Karpas-422 (cell line): ENCODE results near the gene ARHGEF28. TPM values are rescaled to one million over a fixed set of nuclear protein-coding genes. Genes with fewer than 3 reads are reported as not detected.

Experiments
- DNase-seq: peaks from one replicate; pipeline ENCODE4 v3.0.0-alpha.2; 2015
- H2AFZ ChIP-seq: fragments of 200-600 bp; sonication (generic); 2 replicates; pipeline ENCODE4 v1.6.1; 2014; ENCODE audit warnings: antibody characterized with exemption, low read length, mixed read lengths
- H3K27ac ChIP-seq: fragments of 200-600 bp; sonication (generic); 2 replicates; pipeline ENCODE4 v1.5.1; 2014; ENCODE audit warnings: mild to moderate bottlenecking, low read length, moderate library complexity
- H3K27me3 ChIP-seq: fragments of 200-600 bp; sonication (generic); 2 replicates; pipeline ENCODE4 v1.6.1; 2014; ENCODE audit warnings: low read length, mixed read lengths
- H3K36me3 ChIP-seq: fragments of 200-600 bp; sonication (generic); 2 replicates; pipeline ENCODE4 v1.6.1; 2014; ENCODE audit warnings: low read length, mixed read lengths; ENCODE audit not compliant: insufficient read depth
- H3K4me1 ChIP-seq: fragments of 200-600 bp; sonication (generic); 2 replicates; pipeline ENCODE4 v1.6.1; 2014; ENCODE audit warnings: mild to moderate bottlenecking, low read length, mixed read lengths
- H3K4me2 ChIP-seq: fragments of 200-600 bp; sonication (generic); 2 replicates; pipeline ENCODE4 v1.6.1; 2014; ENCODE audit warnings: low read length, low read depth, mild to moderate bottlenecking; ENCODE audit not compliant: poor library complexity, severe bottlenecking
- H3K4me3 ChIP-seq: fragments of 200-600 bp; sonication (generic); 2 replicates; pipeline ENCODE4 v1.5.1; 2014; ENCODE audit warnings: mild to moderate bottlenecking, antibody characterized with exemption, low read length, mixed read lengths
- H3K79me2 ChIP-seq: fragments of 200-600 bp; sonication (generic); 2 replicates; pipeline ENCODE4 v1.6.1; 2014; ENCODE audit warnings: mild to moderate bottlenecking, low read length, mixed read lengths
- H3K9ac ChIP-seq: fragments of 200-600 bp; sonication (generic); 2 replicates; pipeline ENCODE4 v1.6.0; 2014; ENCODE audit warnings: low read length
- H3K9me2 ChIP-seq: fragments of 200-600 bp; sonication (generic), shearing (Covaris generic); replicated peaks from 2 replicates; pipeline ENCODE4 v1.6.0; 2014; ENCODE audit warnings: mild to moderate bottlenecking, low read length, moderate library complexity; ENCODE audit not compliant: insufficient read depth
- H3K9me3 ChIP-seq: fragments of 300-700, 200-600 bp; sonication (generic); 2 replicates; pipeline ENCODE4 v1.6.1; 2014; ENCODE audit warnings: low read length, mixed read lengths
- H4K20me1 ChIP-seq: fragments of 200-600 bp; sonication (generic); 2 replicates; pipeline ENCODE4 v1.6.1; 2014; ENCODE audit warnings: mild to moderate bottlenecking, antibody characterized with exemption, low read length, low read depth; ENCODE audit not compliant: insufficient read depth
- total RNA-seq: library from RNA; depleted of rRNA; stranded (reverse); fragments of >200 nt; shearing (Covaris generic); gene quantifications from 2 replicates; pipeline ENCODE4 v1.2.3, GENCODE V29; 2014; ENCODE audit warnings: low replicate concordance

ARHGEF28 gene
- total RNA-seq, 1 experiment from 2014 or later = not detected

GRCh38 chr5:73763300-73764032, 137.5 kb downstream of the ARHGEF28 start:
- Histone ChIP-seq H2AFZ (no peak overlapping the region), H4K20me1 (no peaks in the 10 kb centered on the region), H3K36me3 (no peaks in the 10 kb centered on the region), H3K4me1 (peaks cover 4% of the 10 kb centered on the region; the same call in 1 of the 2 replicates), H3K4me3 (no peak overlapping the region), H3K79me2 (no peaks in the 10 kb centered on the region), H3K9me3 (no peaks in the 10 kb centered on the region), H3K9me2 (no peaks in the 10 kb centered on the region), H3K9ac (no peak overlapping the region), H3K27ac (no peak overlapping the region), H3K4me2 (no peak overlapping the region), H3K27me3 (no peaks in the 10 kb centered on the region)
- DNase-seq = no peak

GRCh38 chr5:73764586-73764985, 138.6 kb downstream of the ARHGEF28 start:
- Histone ChIP-seq H4K20me1 (no peaks in the 10 kb centered on the region), H3K36me3 (no peaks in the 10 kb centered on the region), H3K4me3 (no peak overlapping the region), H3K27me3 (no peaks in the 10 kb centered on the region), H3K79me2 (no peaks in the 10 kb centered on the region), H3K4me2 (no peak overlapping the region), H3K9me3 (no peaks in the 10 kb centered on the region), H2AFZ (no peak overlapping the region), H3K9ac (no peak overlapping the region), H3K9me2 (no peaks in the 10 kb centered on the region), H3K27ac (no peak overlapping the region), H3K4me1 (peaks cover 4% of the 10 kb centered on the region; the same call in 1 of the 2 replicates)
- no peak for DNase-seq

- DNase-seq = no peak
- Histone ChIP-seq H3K27ac (no peak overlapping the region), H3K9me2 (no peaks in the 10 kb centered on the region), H3K79me2 (no peaks in the 10 kb centered on the region), H2AFZ (no peak overlapping the region), H3K4me1 (peaks cover under 1% of the 10 kb centered on the region; the same call in 1 of the 2 replicates), H3K9me3 (no peaks in the 10 kb centered on the region), H3K4me3 (no peak overlapping the region), H4K20me1 (no peaks in the 10 kb centered on the region), H3K27me3 (no peaks in the 10 kb centered on the region), H3K4me2 (no peak overlapping the region), H3K9ac (no peak overlapping the region), H3K36me3 (no peaks in the 10 kb centered on the region)
Observed at GRCh38 chr5:73764996-73765395, 139.0 kb downstream of the ARHGEF28 start.

- Histone ChIP-seq H2AFZ (no peak overlapping the region), H3K27me3 (no peaks in the 10 kb centered on the region), H3K9me3 (no peaks in the 10 kb centered on the region), H3K9ac (no peak overlapping the region), H3K27ac (no peak overlapping the region), H3K4me3 (no peak overlapping the region), H4K20me1 (no peaks in the 10 kb centered on the region), H3K36me3 (no peaks in the 10 kb centered on the region), H3K79me2 (no peaks in the 10 kb centered on the region), H3K4me2 (no peak overlapping the region), H3K4me1 (no peaks in the 10 kb centered on the region), H3K9me2 (no peaks in the 10 kb centered on the region)
- no peak for DNase-seq
Observed at GRCh38 chr5:73766902-73767301, 140.9 kb downstream of the ARHGEF28 start.

DNA sequence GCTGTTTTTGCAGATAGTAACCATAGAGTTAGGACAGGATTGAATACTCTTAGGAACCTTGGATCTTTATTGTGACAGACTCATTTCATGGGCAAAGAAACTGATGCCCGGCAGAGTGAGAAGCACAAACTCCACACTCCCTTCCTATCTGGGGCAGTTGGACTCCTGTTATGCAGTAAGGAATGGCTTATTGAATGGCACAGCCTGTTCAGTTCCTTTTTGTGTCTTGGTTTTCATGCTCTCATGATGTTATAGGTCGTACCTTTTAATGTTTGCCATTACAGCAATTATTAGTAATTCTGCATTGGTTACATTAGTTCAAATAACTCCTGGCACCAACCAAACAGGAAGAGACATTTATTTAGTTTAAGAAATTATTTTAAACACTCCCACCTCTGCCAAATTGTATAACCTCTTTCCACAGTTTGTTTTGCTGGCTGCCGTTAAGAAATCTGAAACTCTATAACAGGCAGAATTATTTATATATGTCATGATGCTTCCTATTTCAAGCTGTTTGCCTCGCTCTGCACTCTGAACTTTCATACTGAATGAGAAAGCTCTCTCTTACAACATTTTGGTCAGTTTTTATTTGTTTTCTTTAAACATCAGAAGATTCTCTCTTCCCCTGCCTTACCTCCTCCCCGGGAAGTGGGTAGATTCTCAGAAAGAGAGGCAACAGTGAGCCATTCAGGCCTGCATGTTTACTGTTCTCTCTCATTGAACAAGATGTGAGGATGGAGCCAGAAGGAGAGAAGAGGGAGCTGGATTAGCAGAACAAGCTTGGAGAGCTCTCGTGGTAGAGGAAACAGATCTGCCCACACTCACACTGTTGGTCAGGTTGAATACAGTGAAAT, 144.4 kb downstream of the ARHGEF28 start:
- H3K9me3 ChIP-seq = no peaks in the 10 kb centered on the region
- no peak overlapping the region for H3K27ac ChIP-seq
- H4K20me1 ChIP-seq = no peaks in the 10 kb centered on the region
- H3K9me2 ChIP-seq = no peaks in the 10 kb centered on the region
- H3K4me2 ChIP-seq = no peak overlapping the region
- H3K79me2 ChIP-seq = no peaks in the 10 kb centered on the region
- no peak overlapping the region for H2AFZ ChIP-seq
- no peaks in the 10 kb centered on the region for H3K27me3 ChIP-seq
- H3K9ac ChIP-seq = no peak overlapping the region
- H3K36me3 ChIP-seq = no peaks in the 10 kb centered on the region
- no peak for DNase-seq
- no peaks in the 10 kb centered on the region for H3K4me1 ChIP-seq
- no peak overlapping the region for H3K4me3 ChIP-seq

- no peak overlapping the region for H3K9ac ChIP-seq
- H3K9me2 ChIP-seq = no peaks in the 10 kb centered on the region
- no peaks in the 10 kb centered on the region for H3K79me2 ChIP-seq
- no peak overlapping the region for H3K27ac ChIP-seq
- no peak overlapping the region for H3K4me3 ChIP-seq
- H2AFZ ChIP-seq = no peak overlapping the region
- no peak overlapping the region for H3K4me2 ChIP-seq
- H3K27me3 ChIP-seq = no peaks in the 10 kb centered on the region
- H4K20me1 ChIP-seq = no peaks in the 10 kb centered on the region
- no peak for DNase-seq
- H3K36me3 ChIP-seq = no peaks in the 10 kb centered on the region
- H3K4me1 ChIP-seq = no peaks in the 10 kb centered on the region
- no peaks in the 10 kb centered on the region for H3K9me3 ChIP-seq
Observed at GRCh38 chr5:73774924-73775323, 148.9 kb downstream of the ARHGEF28 start.

GRCh38 chr5:73776405-73776804, 150.4 kb downstream of the ARHGEF28 start:
- Histone ChIP-seq H3K9ac (no peak overlapping the region), H3K79me2 (no peaks in the 10 kb centered on the region), H3K27me3 (no peaks in the 10 kb centered on the region), H4K20me1 (no peaks in the 10 kb centered on the region), H3K27ac (no peak overlapping the region), H3K36me3 (no peaks in the 10 kb centered on the region), H3K9me2 (no peaks in the 10 kb centered on the region), H3K4me3 (no peak overlapping the region), H3K4me1 (no peaks in the 10 kb centered on the region), H2AFZ (no peak overlapping the region), H3K4me2 (no peak overlapping the region), H3K9me3 (no peaks in the 10 kb centered on the region)
- DNase-seq = no peak

GRCh38 chr5:73777192-73777591, 151.2 kb downstream of the ARHGEF28 start:
- no peaks in the 10 kb centered on the region for H3K79me2 ChIP-seq
- H3K4me3 ChIP-seq = no peak overlapping the region
- no peaks in the 10 kb centered on the region for H4K20me1 ChIP-seq
- no peaks in the 10 kb centered on the region for H3K9me3 ChIP-seq
- H3K27me3 ChIP-seq = no peaks in the 10 kb centered on the region
- no peak for DNase-seq
- H3K9me2 ChIP-seq = no peaks in the 10 kb centered on the region
- no peak overlapping the region for H3K9ac ChIP-seq
- no peaks in the 10 kb centered on the region for H3K36me3 ChIP-seq
- no peak overlapping the region for H3K4me2 ChIP-seq
- no peak overlapping the region for H3K27ac ChIP-seq
- no peak overlapping the region for H2AFZ ChIP-seq
- H3K4me1 ChIP-seq = no peaks in the 10 kb centered on the region
